COLO668 (cell line): ENCODE results near the gene ZFC3H1.
A peak's percentile ranks its signal among the peaks of the same experiment; 100 is the strongest.
"Not testable (repeated sequence)": the region's sequence is repeated elsewhere in the genome, so short reads cannot be mapped to it uniquely, and the experiment has no call there.

Experiments used
- DNase-seq: peaks from one replicate; lab custom pipeline; 2025; ENCODE audit not compliant: unreplicated experiment; lab: John Stamatoyannopoulos, UW

ZFC3H1 gene

GRCh38 chr12:71663561-71664410 is at the start of gene ZFC3H1, which contains the start of gene THAP2:
TSS of gene ZFC3H1 (minus strand) at chr12:71663848. CDS start at chr12:71663610, 238 bp downstream.
TSS of gene THAP2 (plus strand) at chr12:71664301. CDS start at chr12:71664510, 209 bp downstream.
- DNase-seq: peak; percentile 94

GRCh38 chr12:71710276-71711125 is 46.9 kb upstream of the ZFC3H1 start:
- no peak for DNase-seq

- no peak for DNase-seq
Observed at GRCh38 chr12:71708658-71709057, 45.0 kb upstream of the ZFC3H1 start.

GRCh38 chr12:71704920-71705319 is 41.3 kb upstream of the ZFC3H1 start:
- no peak for DNase-seq

GRCh38 chr12:71703206-71703605 is 39.6 kb upstream of the ZFC3H1 start:
- DNase-seq: no peak

GRCh38 chr12:71702590-71702989 is 38.9 kb upstream of the ZFC3H1 start:
- no peak for DNase-seq

GRCh38 chr12:71702181-71702580 is 38.5 kb upstream of the ZFC3H1 start:
- not testable (repeated sequence) for DNase-seq

GRCh38 chr12:71695782-71696181 is 32.1 kb upstream of the ZFC3H1 start:
- DNase-seq: no peak

GRCh38 chr12:71694099-71694820 is 30.6 kb upstream of the ZFC3H1 start:
- no peak for DNase-seq

GRCh38 chr12:71693651-71694050 is 30.0 kb upstream of the ZFC3H1 start:
- DNase-seq: not testable (repeated sequence)

- DNase-seq: no peak
Observed at GRCh38 chr12:71693126-71693525, 29.5 kb upstream of the ZFC3H1 start.

GRCh38 chr12:71691504-71692129 is 28.0 kb upstream of the ZFC3H1 start:
- DNase-seq: peak; percentile 22

- DNase-seq: no peak
Observed at GRCh38 chr12:71688961-71689570, 25.4 kb upstream of the ZFC3H1 start.

GRCh38 chr12:71687172-71687571 is 23.5 kb upstream of the ZFC3H1 start:
- DNase-seq: not testable (repeated sequence)

GRCh38 chr12:71686658-71687025 is 23.0 kb upstream of the ZFC3H1 start:
- DNase-seq: no peak

GRCh38 chr12:71685914-71686657 is 22.4 kb upstream of the ZFC3H1 start, which contains the start of gene TMEM19:
TSS of gene TMEM19 (plus strand) at chr12:71686082. CDS start at chr12:71686681, 599 bp downstream.
- DNase-seq: peak; percentile 95

- DNase-seq: no peak
Observed at GRCh38 chr12:71685312-71685906, 21.8 kb upstream of the ZFC3H1 start.

- DNase-seq: no peak
Observed at GRCh38 chr12:71684081-71684480, 20.4 kb upstream of the ZFC3H1 start.

- no peak for DNase-seq
Observed at GRCh38 chr12:71683633-71684032, 20.0 kb upstream of the ZFC3H1 start.
